NCI-H146 treated with DMSO at 0.1 percent for 48 hours (cell line): ENCODE data around the gene ADRA2C.
"Not testable (repeated sequence)": the region's sequence is repeated elsewhere in the genome, so short reads cannot be mapped to it uniquely, and the experiment has no call there.

ENCODE experiments used
- DNase-seq: peaks from one replicate; lab custom pipeline; 2025; ENCODE audit not compliant: unreplicated experiment; lab: John Stamatoyannopoulos, UW

Gene ADRA2C

DNA sequence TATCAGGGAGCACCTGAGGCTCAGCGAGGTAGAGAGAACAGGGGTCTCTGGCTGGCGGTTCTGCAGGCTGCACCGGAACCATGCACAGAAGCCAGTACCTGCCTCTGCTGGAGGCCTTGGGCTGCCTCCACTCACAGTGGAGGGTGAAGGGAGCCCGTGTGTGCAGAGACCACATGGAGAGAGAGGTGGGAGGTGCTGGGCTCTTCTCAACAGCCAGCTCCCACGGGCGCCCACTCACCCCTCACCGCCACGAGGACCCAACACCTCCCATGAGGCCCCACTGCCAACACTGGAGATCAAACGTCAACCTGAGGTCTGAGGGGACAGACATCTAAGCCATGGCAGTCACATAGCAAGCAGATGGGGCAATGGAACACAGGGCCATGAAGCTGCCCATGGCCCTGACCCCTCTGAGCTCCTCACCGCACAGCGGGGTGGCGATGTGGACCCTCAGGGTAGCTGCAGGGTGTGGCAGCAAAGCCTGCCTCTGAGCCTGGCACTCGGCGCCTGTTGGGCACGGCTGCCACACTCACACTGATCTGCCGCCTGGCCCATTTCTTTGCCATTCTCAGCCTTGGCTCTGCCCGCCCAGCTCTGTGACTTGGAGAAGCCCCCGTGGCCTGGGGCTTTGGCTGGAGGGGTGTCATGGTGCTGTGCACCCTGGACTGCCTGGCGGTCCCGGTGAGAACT is 44.8 kb downstream of the ADRA2C start:
- no peak for DNase-seq

DNA sequence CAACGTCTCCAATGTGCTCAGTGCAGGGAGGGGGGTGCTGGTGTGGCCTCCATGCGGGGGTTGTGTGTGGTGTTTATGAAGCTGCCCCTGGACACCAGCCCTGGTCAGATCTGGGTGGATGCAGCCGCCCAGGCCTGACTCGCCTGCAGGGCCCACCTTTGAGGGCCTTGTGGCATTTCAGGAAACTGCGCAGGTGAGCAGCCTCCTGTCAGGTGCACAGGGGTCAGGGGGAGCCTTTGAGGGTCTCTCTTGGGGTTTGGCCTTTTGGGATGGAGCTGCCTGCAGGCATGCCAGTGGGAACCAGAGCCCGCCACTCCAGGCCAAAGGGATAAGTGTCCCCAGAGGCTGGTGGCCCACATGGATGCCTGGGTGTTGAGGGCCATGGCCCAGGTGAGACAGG is 45.4 kb downstream of the ADRA2C start:
- no peak for DNase-seq

GRCh38 chr4:3812211-3812934 is 46.2 kb downstream of the ADRA2C start:
- no peak for DNase-seq

DNA sequence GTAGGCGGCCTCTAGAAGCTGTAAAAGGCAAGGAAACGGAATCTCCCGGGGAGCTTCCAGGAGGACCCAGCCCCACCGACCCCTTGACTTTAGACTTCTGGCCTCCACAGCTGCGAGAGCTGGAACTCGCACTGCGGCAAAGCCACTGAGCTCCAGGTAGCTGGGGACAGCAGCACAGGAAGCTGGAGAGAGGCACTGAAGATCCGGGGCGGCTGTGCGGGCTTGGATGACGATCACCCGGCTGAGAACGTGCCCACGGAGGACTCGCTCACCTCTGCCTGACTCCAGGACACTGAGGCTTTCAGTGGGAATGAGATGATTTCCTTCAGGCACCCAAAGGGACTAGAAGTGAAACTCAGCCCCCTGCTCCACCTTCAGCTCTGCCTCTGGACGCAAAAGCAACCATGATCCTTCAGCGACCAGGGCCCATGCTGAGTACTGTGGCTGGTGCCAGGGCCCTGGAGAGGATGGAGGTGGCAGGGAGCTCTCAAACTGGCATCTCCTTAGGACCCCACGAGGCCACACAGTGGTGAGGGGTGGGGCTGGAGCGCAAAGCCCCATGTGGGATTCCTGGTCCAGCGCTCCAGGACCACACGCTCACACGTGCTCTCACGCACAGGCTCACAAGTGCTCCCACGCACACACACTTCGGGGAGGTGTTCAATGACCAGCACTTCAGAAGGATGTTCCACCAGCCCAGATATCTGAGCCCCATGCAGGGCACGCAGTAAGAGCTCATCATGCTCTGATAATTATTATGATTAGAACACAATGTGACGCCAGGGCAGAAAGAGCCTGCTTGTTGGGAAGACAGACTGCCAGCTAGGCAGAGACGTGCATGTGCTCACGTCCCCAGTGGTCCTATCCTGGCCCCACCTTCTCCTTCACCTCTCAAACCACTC is 47.2 kb downstream of the ADRA2C start:
- no peak for DNase-seq

DNA sequence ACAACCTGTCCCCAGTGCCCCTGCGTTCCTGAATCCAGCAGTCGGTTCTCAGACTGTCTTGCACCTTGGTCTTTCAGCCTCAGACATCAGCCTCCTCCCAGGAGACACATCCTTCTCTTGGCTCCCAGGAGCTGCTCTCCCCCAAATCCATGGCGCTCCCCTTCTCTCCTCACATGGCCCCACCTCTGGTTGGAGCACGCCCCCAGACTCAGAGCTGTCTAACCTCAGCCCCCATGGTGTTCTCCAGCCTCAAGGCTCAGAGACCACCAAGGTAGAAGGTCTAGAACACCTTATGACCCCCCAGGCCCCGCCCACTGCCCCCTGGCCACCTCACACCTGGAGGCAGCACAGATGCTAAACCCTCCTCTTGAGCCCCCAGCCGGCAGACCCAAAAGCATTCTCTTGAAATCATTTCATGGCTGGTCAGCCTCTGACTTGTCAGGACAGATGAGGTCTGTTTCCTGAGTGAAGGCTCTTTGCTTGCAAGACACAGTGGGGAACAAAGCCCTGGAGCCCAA is 47.9 kb downstream of the ADRA2C start:
- no peak for DNase-seq

- DNase-seq = not testable (repeated sequence)
These were observed 48.7 kb downstream of the ADRA2C start for GRCh38 chr4:3814838-3815237.

- no peak for DNase-seq
These were observed 50.2 kb downstream of the ADRA2C start for GRCh38 chr4:3816256-3816825.

DNA sequence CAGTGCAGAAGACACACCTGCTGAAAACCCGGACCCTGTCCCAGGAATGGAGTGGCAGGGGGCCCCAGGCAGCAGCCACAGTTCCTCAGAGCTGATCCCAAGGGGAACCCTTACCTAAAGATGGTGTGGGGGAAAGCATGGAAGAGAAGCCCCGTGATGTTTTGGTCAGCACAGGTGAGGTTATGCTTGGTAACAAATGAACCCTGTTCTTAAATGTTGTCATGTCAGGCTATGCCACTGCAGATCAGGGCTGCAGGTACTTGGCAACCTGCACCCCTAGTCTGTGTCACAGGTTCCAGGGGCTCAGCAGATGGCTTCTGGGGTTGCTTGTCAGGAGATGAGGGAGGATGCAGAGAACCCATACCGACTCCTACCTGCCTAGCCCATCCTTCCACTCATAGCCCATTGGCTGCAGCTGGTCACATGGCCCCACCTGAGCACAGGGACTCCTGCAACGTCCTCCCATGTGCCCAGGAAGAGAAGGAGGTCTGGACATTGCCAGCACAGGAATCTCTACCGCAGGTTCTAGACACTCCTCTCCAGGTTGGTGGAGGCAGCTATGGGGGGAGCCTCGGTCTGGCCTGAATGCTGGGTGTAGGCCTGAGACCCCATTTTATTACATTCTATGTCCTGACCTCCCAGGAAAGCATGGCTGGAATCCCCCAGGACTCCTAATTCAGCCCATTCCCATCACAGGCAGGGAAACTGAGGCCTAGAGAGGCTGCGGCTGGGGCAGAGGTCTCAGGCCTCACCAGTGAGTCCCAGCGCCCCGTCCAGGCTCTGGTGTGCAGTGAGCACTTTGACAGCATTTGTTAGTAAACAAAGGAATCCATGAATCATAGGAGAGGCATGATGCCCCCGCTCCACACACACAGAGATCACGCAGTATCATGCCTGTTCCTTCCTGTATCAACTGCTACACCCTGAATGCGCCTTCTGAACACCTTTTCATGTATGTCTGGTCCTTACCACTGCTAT is 51.1 kb downstream of the ADRA2C start:
- no peak for DNase-seq
